ENCODE data around the gene SUCLG2. TPM values are rescaled to one million over a fixed set of nuclear protein-coding genes. Genes with fewer than 3 reads are reported as not detected.

The SUCLG2 gene
- total RNA-seq, 1 experiment from 2014 or later: 53.5 TPM

GRCh38 chr3:67650084-67650483 is 4.3 kb downstream of the SUCLG2 start:
- H3K36me3 Mint-ChIP-seq (ENCODE audit: insufficient read depth, unreplicated experiment): peaks cover 11% of the 10 kb centered on the region
- H3K9me3 ChIP-seq: no peaks in the 10 kb centered on the region
- H3K4me1 Mint-ChIP-seq (ENCODE audit: low read depth, unreplicated experiment): peaks cover 37% of the 10 kb centered on the region
- H3K4me3 ChIP-seq (ENCODE audit: low read depth, low read length): no peak overlapping the region
- no peaks in the 10 kb centered on the region for H3K27me3 Mint-ChIP-seq (ENCODE audit: insufficient read depth, unreplicated experiment)
- ChIA-PET POLR2A (no interaction called here), CTCF (no interaction called here)
- no peaks in the 10 kb centered on the region for H3K27me3 ChIP-seq (replicated peaks; ENCODE audit: control insufficient read depth, insufficient read depth, low read length)
- TF ChIP-seq CTCF (IDR thresholded peaks at IDR 0.05; ENCODE audit: insufficient read depth in 1 of 2, low read depth in 1 of 2, low read length in 1 of 2, severe bottlenecking in 1 of 2, unreplicated experiment in 1 of 2): no peak
- peak; percentile 50 for DNase-seq
- no peaks in the 10 kb centered on the region for H3K9me3 Mint-ChIP-seq (ENCODE audit: unreplicated experiment)
- H3K4me3 Mint-ChIP-seq (ENCODE audit: unreplicated experiment): no peak overlapping the region
- intact Hi-C loops (cut with micrococcal nuclease; ENCODE audit: unreplicated experiment): no loop called here
- peaks cover 54% of the 10 kb centered on the region for H3K4me1 ChIP-seq
- no peaks in the 10 kb centered on the region for H3K36me3 ChIP-seq (ENCODE audit: control insufficient read depth, insufficient read depth, low read length)
- BruUV-seq (replicated peaks): no TSS peak
- H3K27ac Mint-ChIP-seq (ENCODE audit: unreplicated experiment): peak overlapping the region; percentile 63

GRCh38 chr3:67649681-67650080 is 4.7 kb downstream of the SUCLG2 start:
- no peaks in the 10 kb centered on the region for H3K36me3 ChIP-seq (ENCODE audit: control insufficient read depth, insufficient read depth, low read length)
- DNase-seq: no peak
- no peaks in the 10 kb centered on the region for H3K27me3 ChIP-seq (replicated peaks; ENCODE audit: control insufficient read depth, insufficient read depth, low read length)
- H3K9me3 Mint-ChIP-seq (ENCODE audit: unreplicated experiment): no peaks in the 10 kb centered on the region
- no peaks in the 10 kb centered on the region for H3K27me3 Mint-ChIP-seq (ENCODE audit: insufficient read depth, unreplicated experiment)
- peaks cover 11% of the 10 kb centered on the region for H3K36me3 Mint-ChIP-seq (ENCODE audit: insufficient read depth, unreplicated experiment)
- H3K9me3 ChIP-seq: no peaks in the 10 kb centered on the region
- H3K4me3 Mint-ChIP-seq (ENCODE audit: unreplicated experiment): peak overlapping the region; percentile 35
- peaks cover 37% of the 10 kb centered on the region for H3K4me1 Mint-ChIP-seq (ENCODE audit: low read depth, unreplicated experiment)
- peaks cover 54% of the 10 kb centered on the region for H3K4me1 ChIP-seq
- TF ChIP-seq CTCF (IDR thresholded peaks at IDR 0.05; ENCODE audit: insufficient read depth in 1 of 2, low read depth in 1 of 2, low read length in 1 of 2, severe bottlenecking in 1 of 2, unreplicated experiment in 1 of 2): no peak
- no TSS peak for BruUV-seq (replicated peaks)
- ChIA-PET CTCF (no interaction called here), POLR2A (no interaction called here)
- intact Hi-C loops (cut with micrococcal nuclease; ENCODE audit: unreplicated experiment): no loop called here
- peak overlapping the region; percentile 63 for H3K27ac Mint-ChIP-seq (ENCODE audit: unreplicated experiment)
- no peak overlapping the region for H3K4me3 ChIP-seq (ENCODE audit: low read depth, low read length)

- H3K4me1 ChIP-seq: peaks cover 54% of the 10 kb centered on the region
- peaks cover 43% of the 10 kb centered on the region for H3K4me1 Mint-ChIP-seq (ENCODE audit: low read depth, unreplicated experiment)
- DNase-seq: no peak
- intact Hi-C loops (cut with micrococcal nuclease; ENCODE audit: unreplicated experiment): no loop called here
- H3K36me3 ChIP-seq (ENCODE audit: control insufficient read depth, insufficient read depth, low read length): no peaks in the 10 kb centered on the region
- no peaks in the 10 kb centered on the region for H3K9me3 ChIP-seq
- no peaks in the 10 kb centered on the region for H3K27me3 Mint-ChIP-seq (ENCODE audit: insufficient read depth, unreplicated experiment)
- no peaks in the 10 kb centered on the region for H3K27me3 ChIP-seq (replicated peaks; ENCODE audit: control insufficient read depth, insufficient read depth, low read length)
- H3K36me3 Mint-ChIP-seq (ENCODE audit: insufficient read depth, unreplicated experiment): peaks cover 11% of the 10 kb centered on the region
- H3K27ac Mint-ChIP-seq (ENCODE audit: unreplicated experiment): peak overlapping the region; percentile 92
- ChIA-PET POLR2A (no interaction called here), CTCF (no interaction called here)
- no peak for TF ChIP-seq CTCF (IDR thresholded peaks at IDR 0.05; ENCODE audit: insufficient read depth in 1 of 2, low read depth in 1 of 2, low read length in 1 of 2, severe bottlenecking in 1 of 2, unreplicated experiment in 1 of 2)
- H3K4me3 ChIP-seq (ENCODE audit: low read depth, low read length): no peak overlapping the region
- BruUV-seq (replicated peaks): no TSS peak
- peak overlapping the region; percentile 8 for H3K4me3 Mint-ChIP-seq (ENCODE audit: unreplicated experiment)
- no peaks in the 10 kb centered on the region for H3K9me3 Mint-ChIP-seq (ENCODE audit: unreplicated experiment)
These were observed 5.7 kb downstream of the SUCLG2 start for GRCh38 chr3:67648701-67649100.

Measured in Caco-2 (cell line).